Loucy (cell line): ENCODE results near the gene HOMEZ.
"Not testable (repeated sequence)": the region's sequence is repeated elsewhere in the genome, so short reads cannot be mapped to it uniquely, and the experiment has no call there.

Experiments used
- H2AFZ ChIP-seq: fragments of 200-600 bp; sonication (generic); 2 replicates; pipeline ENCODE4 v1.6.0; 2016; ENCODE audit warnings: antibody characterized with exemption, mild to moderate bottlenecking, low read length, moderate library complexity
- H3F3A ChIP-seq: fragments of 200-600 bp; 2 replicates; pipeline ENCODE4 v1.6.0; 2016; ENCODE audit warnings: antibody characterized with exemption, low read depth, mild to moderate bottlenecking
- H3K27me3 ChIP-seq: fragments of 200-600 bp; sonication (generic); 2 replicates; pipeline ENCODE4 v1.6.1; 2014; ENCODE audit warnings: low read length, mild to moderate bottlenecking; ENCODE audit not compliant: insufficient read depth, poor library complexity, severe bottlenecking
- H3K36me3 ChIP-seq: fragments of 200-600 bp; sonication (generic); 2 replicates; pipeline ENCODE4 v1.6.1; 2016; ENCODE audit warnings: low read length; ENCODE audit not compliant: insufficient read depth
- H3K4me1 ChIP-seq: fragments of 200-600 bp; sonication (generic); 2 replicates; pipeline ENCODE4 v1.5.1; 2014; ENCODE audit warnings: low read length, mild to moderate bottlenecking; ENCODE audit not compliant: insufficient read depth, poor library complexity, severe bottlenecking
- H3K4me2 ChIP-seq: fragments of 200-600 bp; sonication (generic); 2 replicates; pipeline ENCODE4 v1.6.0; 2014; ENCODE audit warnings: antibody characterized with exemption, low read length, low read depth, mild to moderate bottlenecking; ENCODE audit not compliant: poor library complexity, severe bottlenecking
- H3K4me3 ChIP-seq: fragments of 200-600 bp; sonication (generic); 2 replicates; pipeline ENCODE4 v1.5.1; 2014; ENCODE audit warnings: low read length, mild to moderate bottlenecking, mixed read lengths; ENCODE audit not compliant: poor library complexity, severe bottlenecking
- H3K79me2 ChIP-seq: fragments of 200-600 bp; sonication (generic); 2 replicates; pipeline ENCODE4 v1.6.1; 2014; ENCODE audit warnings: low read length; ENCODE audit not compliant: insufficient read depth
- H3K9ac ChIP-seq: fragments of 200-600 bp; sonication (generic); 2 replicates; pipeline ENCODE4 v1.6.0; 2014; ENCODE audit warnings: mild to moderate bottlenecking, low read depth, low read length, moderate library complexity; ENCODE audit not compliant: poor library complexity, severe bottlenecking
- H3K9me2 ChIP-seq: fragments of 200-600 bp; sonication (generic); replicated peaks from 2 replicates; pipeline ENCODE4 v1.6.1; 2016; ENCODE audit warnings: low read depth, low read length, mixed read lengths
- H3K9me3 ChIP-seq: fragments of 200-600 bp; sonication (generic); 2 replicates; pipeline ENCODE4 v1.6.1; 2014; ENCODE audit warnings: mild to moderate bottlenecking, antibody characterized with exemption, low read length, low read depth; ENCODE audit not compliant: insufficient read depth
- H4K20me1 ChIP-seq: fragments of 200-600 bp; sonication (generic); 2 replicates; pipeline ENCODE4 v1.6.0; 2014; ENCODE audit warnings: antibody characterized with exemption, low read length, mild to moderate bottlenecking; ENCODE audit not compliant: insufficient read depth, poor library complexity, severe bottlenecking
- EZH2phosphoT487 ChIP-seq: fragments of 200-600 bp; IDR thresholded peaks from 2 replicates; pipeline ENCODE4 v1.6.1; 2018; ENCODE audit warnings: antibody characterized with exemption, mild to moderate bottlenecking, moderate library complexity, borderline replicate concordance
- TF ChIP-seq, protein P1 (sequence below): fragments of 200-600 bp; sonication (generic); conservative IDR thresholded peaks from 2 replicates; pipeline ENCODE4 v1.5.1; 2014; ENCODE audit warnings: mild to moderate bottlenecking, antibody characterized with exemption, low read length

The HOMEZ gene

GRCh38 chr14:23245282-23245681 lies 40.6 kb downstream of the HOMEZ start:
- Histone ChIP-seq H3K9me2 (no peaks in the 10 kb centered on the region), H3K27me3 (no peaks in the 10 kb centered on the region), H3K36me3 (no peaks in the 10 kb centered on the region), H3K4me1 (no peaks in the 10 kb centered on the region), H3K79me2 (no peaks in the 10 kb centered on the region), H3K4me2 (no peak overlapping the region), H2AFZ (no peak overlapping the region), H3F3A (no peaks in the 10 kb centered on the region), H4K20me1 (no peaks in the 10 kb centered on the region), H3K9ac (no peak overlapping the region), H3K9me3 (no peaks in the 10 kb centered on the region), H3K4me3 (no peak overlapping the region)
- TF ChIP-seq, protein P1, sequence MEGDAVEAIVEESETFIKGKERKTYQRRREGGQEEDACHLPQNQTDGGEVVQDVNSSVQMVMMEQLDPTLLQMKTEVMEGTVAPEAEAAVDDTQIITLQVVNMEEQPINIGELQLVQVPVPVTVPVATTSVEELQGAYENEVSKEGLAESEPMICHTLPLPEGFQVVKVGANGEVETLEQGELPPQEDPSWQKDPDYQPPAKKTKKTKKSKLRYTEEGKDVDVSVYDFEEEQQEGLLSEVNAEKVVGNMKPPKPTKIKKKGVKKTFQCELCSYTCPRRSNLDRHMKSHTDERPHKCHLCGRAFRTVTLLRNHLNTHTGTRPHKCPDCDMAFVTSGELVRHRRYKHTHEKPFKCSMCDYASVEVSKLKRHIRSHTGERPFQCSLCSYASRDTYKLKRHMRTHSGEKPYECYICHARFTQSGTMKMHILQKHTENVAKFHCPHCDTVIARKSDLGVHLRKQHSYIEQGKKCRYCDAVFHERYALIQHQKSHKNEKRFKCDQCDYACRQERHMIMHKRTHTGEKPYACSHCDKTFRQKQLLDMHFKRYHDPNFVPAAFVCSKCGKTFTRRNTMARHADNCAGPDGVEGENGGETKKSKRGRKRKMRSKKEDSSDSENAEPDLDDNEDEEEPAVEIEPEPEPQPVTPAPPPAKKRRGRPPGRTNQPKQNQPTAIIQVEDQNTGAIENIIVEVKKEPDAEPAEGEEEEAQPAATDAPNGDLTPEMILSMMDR, result no peak
- no peak for TF ChIP-seq EZH2phosphoT487

- no peaks in the 10 kb centered on the region for H4K20me1 ChIP-seq
- no peaks in the 10 kb centered on the region for H3K9me2 ChIP-seq
- no peak overlapping the region for H3K4me2 ChIP-seq
- H3F3A ChIP-seq, result no peaks in the 10 kb centered on the region
- no peak overlapping the region for H3K9ac ChIP-seq
- no peaks in the 10 kb centered on the region for H3K27me3 ChIP-seq
- H2AFZ ChIP-seq, result no peak overlapping the region
- H3K79me2 ChIP-seq, result no peaks in the 10 kb centered on the region
- H3K9me3 ChIP-seq, result no peaks in the 10 kb centered on the region
- H3K4me1 ChIP-seq, result no peaks in the 10 kb centered on the region
- no peaks in the 10 kb centered on the region for H3K36me3 ChIP-seq
- TF ChIP-seq EZH2phosphoT487, result no peak
- H3K4me3 ChIP-seq, result no peak overlapping the region
These were observed 42.9 kb downstream of the HOMEZ start for GRCh38 chr14:23243066-23243465.

- Histone ChIP-seq H2AFZ (no peak overlapping the region), H3K4me2 (no peak overlapping the region), H4K20me1 (no peaks in the 10 kb centered on the region), H3K79me2 (no peaks in the 10 kb centered on the region), H3K9me2 (no peaks in the 10 kb centered on the region), H3K9ac (no peak overlapping the region), H3F3A (no peaks in the 10 kb centered on the region), H3K4me1 (no peaks in the 10 kb centered on the region), H3K9me3 (no peaks in the 10 kb centered on the region), H3K4me3 (no peak overlapping the region), H3K36me3 (no peaks in the 10 kb centered on the region), H3K27me3 (no peaks in the 10 kb centered on the region)
- TF ChIP-seq, protein P1, result no peak
- no peak for TF ChIP-seq EZH2phosphoT487
These were observed 43.9 kb downstream of the HOMEZ start for GRCh38 chr14:23242076-23242475.

- H3K9me2 ChIP-seq, H3K9ac ChIP-seq, H3K4me1 ChIP-seq, H3K4me2 ChIP-seq, H4K20me1 ChIP-seq, H3K4me3 ChIP-seq, H3K79me2 ChIP-seq, H3F3A ChIP-seq, H2AFZ ChIP-seq, H3K27me3 ChIP-seq, H3K36me3 ChIP-seq, H3K9me3 ChIP-seq: not testable (repeated sequence)
These were observed 44.7 kb downstream of the HOMEZ start for GRCh38 chr14:23241061-23241715.
